ENCODE data around the gene PTPN1. TPM values are rescaled to one million over a fixed set of nuclear protein-coding genes. Genes with fewer than 3 reads are reported as not detected.

PTPN1 gene
- total and polyA plus RNA-seq, 10 of the 15 experiments (the other 5 are each of a cell fraction or from before 2014, with no cell fraction given), result 15.9 to 74.7 (median 43.9) TPM

GRCh38 chr20:50569864-50570836 lies 60.0 kb downstream of the PTPN1 start (continued):
- TF ChIP-seq ZBTB11 (CRISPR knock-in tag; IDR thresholded peaks at IDR 0.05) (no peak), CEBPB (IDR thresholded peaks at IDR 0.05; ENCODE audit: borderline replicate concordance in 1 of 2, low read depth in 2 of 2, low read length in 2 of 2) (0 out of 4 replicates have a peak, but pooled peaks of 1 of the 2 experiments have one; percentile 13), ATF7 (IDR thresholded peaks at IDR 0.05; ENCODE audit: low read depth) (peak; percentile 60), LARP7 (IDR thresholded peaks at IDR 0.05) (0 out of 2 replicates have a peak, but pooled peaks have one; percentile 20), ZBTB33 (IDR thresholded peaks at IDR 0.05) (no peak), RAD21 (IDR thresholded peaks at IDR 0.05; ENCODE audit: insufficient read depth, low read depth, low read length) (peak; percentile 88), ZZZ3 (IDR thresholded peaks at IDR 0.05; ENCODE audit: control insufficient read depth, insufficient read length, low read depth) (no peak), JUND (IDR thresholded peaks at IDR 0.05; ENCODE audit: low read depth, low read length) (no peak), RELA (IDR thresholded peaks at IDR 0.05; ENCODE audit: borderline replicate concordance, partially characterized antibody) (no peak), ZNF592 (IDR thresholded peaks at IDR 0.05) (peak; percentile 71; the same call in 1 of the 2 replicates), STAT3 (IDR thresholded peaks at IDR 0.05; ENCODE audit: low read depth, low read length) (0 out of 2 replicates have a peak, but pooled peaks have one; percentile 13), PML (IDR thresholded peaks at IDR 0.05; ENCODE audit: low read length) (no peak), IRF3 (IDR thresholded peaks at IDR 0.05) (no peak), SMARCA5 (IDR thresholded peaks at IDR 0.05) (peak; percentile 81; the same call in 1 of the 2 replicates), MEF2B (IDR thresholded peaks at IDR 0.05; ENCODE audit: partially characterized antibody, poor library complexity, severe bottlenecking) (no peak), SREBF1 (IDR thresholded peaks at IDR 0.05; ENCODE audit: low read length) (no peak), FOXK2 (IDR thresholded peaks at IDR 0.05) (no peak; the same call in 1 of the 2 replicates), EZH2 (IDR thresholded peaks at IDR 0.05; ENCODE audit: borderline replicate concordance, control insufficient read depth, low read depth, low read length) (no peak)

Measured in GM12878 (cell line).